Measurements from ENCODE around the gene DDX39A.

Gene DDX39A

DNA sequence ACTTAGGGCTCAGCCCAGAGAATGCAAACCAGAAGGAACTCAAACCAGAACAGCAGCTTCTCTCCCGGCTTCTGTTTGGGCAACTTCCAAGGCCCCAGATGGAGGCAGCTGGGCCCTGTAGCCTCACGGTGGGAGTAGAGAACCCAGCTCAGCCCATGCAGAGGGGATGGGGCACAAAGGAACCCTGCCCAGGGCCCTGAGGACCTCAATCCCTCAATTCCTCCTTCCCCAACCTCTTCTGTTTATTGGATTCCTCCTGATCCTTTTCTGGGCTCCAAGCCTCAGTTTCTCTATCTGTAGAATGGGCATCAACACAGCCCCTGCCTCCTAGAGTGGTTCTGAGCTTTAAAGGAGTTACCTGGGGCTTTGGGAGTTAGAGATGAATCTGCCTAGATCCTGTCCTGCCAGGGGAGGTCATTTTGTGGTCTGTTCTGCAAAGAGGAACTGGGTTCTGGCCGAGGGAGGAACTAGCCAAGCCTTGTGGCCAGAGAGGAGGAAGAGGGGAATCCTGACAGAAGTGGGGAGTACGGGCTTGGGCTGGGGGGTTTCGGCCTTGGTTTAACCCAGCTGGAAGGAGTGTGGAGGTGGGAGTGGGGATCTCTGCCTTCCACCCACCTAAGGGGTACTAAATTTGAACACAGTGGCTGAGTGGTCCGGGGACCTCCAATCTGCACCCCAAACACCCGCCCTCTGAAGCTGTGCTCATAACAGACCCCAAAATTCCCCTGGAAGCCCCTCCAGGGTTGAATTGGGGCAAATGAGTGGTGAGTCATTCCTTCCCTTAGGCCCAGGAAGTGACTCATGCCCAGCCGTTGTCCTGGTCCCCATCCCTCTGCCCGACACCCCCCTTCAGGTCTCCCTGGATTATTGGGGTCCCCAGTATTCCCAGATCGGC is 35.2 kb downstream of the DDX39A start:
- H3K4me1 ChIP-seq (ENCODE audit: control insufficient read depth in 1 of 2, insufficient read depth in 1 of 2, low read depth in 1 of 2, low read length in 1 of 2): peaks cover 41 to 65% of the 10 kb centered on the region in 2 experiments
- H3K27ac ChIP-seq: peak overlapping the region; percentile 94
- H3K4me3 ChIP-seq (ENCODE audit: low read depth in 1 of 2, low read length in 1 of 2): peak overlapping the region; percentile 86 to 91
- H3K27me3 ChIP-seq: no peaks in the 10 kb centered on the region
- H3K9me3 ChIP-seq: no peaks in the 10 kb centered on the region
- H3K36me3 ChIP-seq: peaks cover 32% of the 10 kb centered on the region
- TF ChIP-seq, protein P1, sequence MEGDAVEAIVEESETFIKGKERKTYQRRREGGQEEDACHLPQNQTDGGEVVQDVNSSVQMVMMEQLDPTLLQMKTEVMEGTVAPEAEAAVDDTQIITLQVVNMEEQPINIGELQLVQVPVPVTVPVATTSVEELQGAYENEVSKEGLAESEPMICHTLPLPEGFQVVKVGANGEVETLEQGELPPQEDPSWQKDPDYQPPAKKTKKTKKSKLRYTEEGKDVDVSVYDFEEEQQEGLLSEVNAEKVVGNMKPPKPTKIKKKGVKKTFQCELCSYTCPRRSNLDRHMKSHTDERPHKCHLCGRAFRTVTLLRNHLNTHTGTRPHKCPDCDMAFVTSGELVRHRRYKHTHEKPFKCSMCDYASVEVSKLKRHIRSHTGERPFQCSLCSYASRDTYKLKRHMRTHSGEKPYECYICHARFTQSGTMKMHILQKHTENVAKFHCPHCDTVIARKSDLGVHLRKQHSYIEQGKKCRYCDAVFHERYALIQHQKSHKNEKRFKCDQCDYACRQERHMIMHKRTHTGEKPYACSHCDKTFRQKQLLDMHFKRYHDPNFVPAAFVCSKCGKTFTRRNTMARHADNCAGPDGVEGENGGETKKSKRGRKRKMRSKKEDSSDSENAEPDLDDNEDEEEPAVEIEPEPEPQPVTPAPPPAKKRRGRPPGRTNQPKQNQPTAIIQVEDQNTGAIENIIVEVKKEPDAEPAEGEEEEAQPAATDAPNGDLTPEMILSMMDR (IDR thresholded peaks at IDR 0.05): peak; percentile 37

DNA sequence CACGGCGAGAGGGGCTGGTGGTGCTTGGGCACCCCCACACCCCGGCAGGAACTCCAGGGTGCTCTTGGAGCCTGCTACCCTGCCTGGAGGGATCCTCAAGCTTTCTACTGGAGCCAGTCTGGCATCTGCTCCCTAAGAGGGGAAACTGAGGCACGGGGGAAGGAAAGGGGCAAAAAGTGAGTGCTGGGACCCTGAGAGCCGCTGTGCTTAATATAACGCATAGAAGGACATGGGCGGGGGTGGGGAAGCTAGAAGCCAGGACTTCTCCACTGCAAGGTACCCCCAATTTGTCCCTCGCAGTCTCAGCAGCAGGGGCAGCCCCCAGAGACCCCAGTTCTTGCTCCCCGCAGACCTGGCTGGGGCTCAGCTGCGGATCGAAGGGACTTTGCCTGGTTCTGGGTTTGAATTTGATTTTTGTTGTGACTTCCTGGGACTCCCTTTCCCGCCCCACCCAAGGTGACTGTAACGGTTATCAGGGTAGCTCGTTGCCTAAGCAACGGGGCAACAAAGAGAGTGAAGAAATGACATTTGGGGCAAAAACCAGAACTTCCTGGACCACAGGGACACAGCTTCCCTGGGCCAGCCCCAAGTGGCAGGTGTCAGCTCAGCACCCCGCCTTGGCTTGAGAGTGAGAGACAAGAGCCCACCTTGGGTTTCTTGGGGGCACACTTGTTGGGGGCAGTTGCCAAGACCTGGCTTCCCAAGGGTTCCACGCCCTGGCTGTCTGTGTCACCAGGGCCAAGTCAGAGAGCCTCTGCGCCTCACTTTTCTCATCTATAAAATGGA is 37.3 kb downstream of the DDX39A start:
- Histone ChIP-seq H3K36me3 (peaks cover 14% of the 10 kb centered on the region), H3K27ac (peak overlapping the region; percentile 94), H3K27me3 (no peaks in the 10 kb centered on the region), H3K4me3 (ENCODE audit: low read depth in 1 of 2, low read length in 1 of 2) (peak overlapping the region; percentile 86 to 91), H3K9me3 (no peaks in the 10 kb centered on the region), H3K4me1 (ENCODE audit: control insufficient read depth in 1 of 2, insufficient read depth in 1 of 2, low read depth in 1 of 2, low read length in 1 of 2) (peaks cover 23 to 56% of the 10 kb centered on the region in 2 experiments)
- TF ChIP-seq, protein P1 (IDR thresholded peaks at IDR 0.05): peak; percentile 80

DNA sequence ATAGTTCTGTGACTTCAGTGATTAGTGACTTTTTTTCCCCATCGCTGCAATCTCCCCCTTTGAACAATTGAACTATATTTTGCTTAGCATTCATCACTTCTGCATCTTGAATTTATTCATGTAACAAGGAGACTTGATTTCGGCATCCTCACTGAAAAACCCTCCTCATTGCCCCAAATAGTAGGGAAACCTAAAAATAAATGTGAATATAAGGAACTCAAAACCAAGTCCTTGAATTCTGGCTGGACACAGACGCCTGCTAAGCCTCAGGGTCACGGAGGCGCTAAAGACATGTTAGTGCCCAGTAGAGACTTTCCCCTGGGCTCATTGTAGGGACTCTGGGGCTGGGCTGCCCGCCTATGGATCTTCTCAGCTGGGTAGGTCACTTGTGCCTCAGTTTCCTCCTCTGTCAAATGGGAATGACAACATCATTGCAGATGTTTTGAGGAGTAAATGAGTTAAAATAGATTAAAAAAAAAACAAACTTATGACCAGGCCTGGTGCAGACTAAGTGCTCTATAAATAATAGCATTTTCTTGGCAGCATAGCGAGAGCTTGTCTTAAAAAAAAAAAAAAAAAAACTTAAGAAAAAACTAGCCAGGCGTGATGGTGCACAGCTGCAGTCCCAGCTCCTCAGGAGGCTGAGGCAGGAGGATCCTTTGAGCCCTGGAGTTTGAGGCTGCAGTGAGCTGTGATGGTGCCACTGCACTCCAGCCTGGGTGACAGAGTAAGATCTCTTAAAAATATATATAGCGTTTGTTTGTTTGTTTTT is 39.7 kb downstream of the DDX39A start:
- Histone ChIP-seq H3K9me3 (no peaks in the 10 kb centered on the region), H3K4me1 (ENCODE audit: control insufficient read depth in 1 of 2, insufficient read depth in 1 of 2, low read depth in 1 of 2, low read length in 1 of 2) (peaks cover 31 to 58% of the 10 kb centered on the region in 2 experiments), H3K27me3 (no peaks in the 10 kb centered on the region), H3K36me3 (peaks cover 10% of the 10 kb centered on the region), H3K27ac (peak overlapping the region; percentile 94), H3K4me3 (ENCODE audit: low read depth in 1 of 2, low read length in 1 of 2) (no peak overlapping the region)
- TF ChIP-seq, protein P1 (IDR thresholded peaks at IDR 0.05): no peak

DNA sequence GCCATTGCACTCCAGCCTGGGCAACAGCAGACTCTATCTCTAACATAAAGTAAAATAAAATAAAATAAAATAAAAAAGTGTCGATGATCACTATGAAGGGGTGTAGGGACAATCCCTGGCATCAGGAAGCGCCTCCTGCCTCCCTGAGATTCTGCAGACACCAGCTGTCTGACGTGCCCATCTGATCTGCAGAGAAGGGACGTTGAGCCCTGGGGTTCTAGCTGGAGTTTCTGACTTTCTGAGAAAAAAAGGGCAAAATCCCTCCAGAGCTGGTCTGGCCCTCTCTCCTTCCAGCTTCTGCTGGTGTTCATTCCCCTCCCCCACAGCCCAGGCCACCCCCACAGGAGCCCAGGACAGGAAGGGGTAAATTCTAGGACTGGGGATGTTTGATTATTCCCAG is 40.3 kb downstream of the DDX39A start:
- Histone ChIP-seq H3K4me3 (ENCODE audit: low read depth in 1 of 2, low read length in 1 of 2) (no peak overlapping the region), H3K27me3 (no peaks in the 10 kb centered on the region), H3K36me3 (peaks cover 10% of the 10 kb centered on the region), H3K4me1 (ENCODE audit: control insufficient read depth in 1 of 2, insufficient read depth in 1 of 2, low read depth in 1 of 2, low read length in 1 of 2) (peaks cover 36 to 57% of the 10 kb centered on the region in 2 experiments), H3K27ac (no peak overlapping the region), H3K9me3 (no peaks in the 10 kb centered on the region)
- TF ChIP-seq, protein P1 (IDR thresholded peaks at IDR 0.05): no peak

DNA sequence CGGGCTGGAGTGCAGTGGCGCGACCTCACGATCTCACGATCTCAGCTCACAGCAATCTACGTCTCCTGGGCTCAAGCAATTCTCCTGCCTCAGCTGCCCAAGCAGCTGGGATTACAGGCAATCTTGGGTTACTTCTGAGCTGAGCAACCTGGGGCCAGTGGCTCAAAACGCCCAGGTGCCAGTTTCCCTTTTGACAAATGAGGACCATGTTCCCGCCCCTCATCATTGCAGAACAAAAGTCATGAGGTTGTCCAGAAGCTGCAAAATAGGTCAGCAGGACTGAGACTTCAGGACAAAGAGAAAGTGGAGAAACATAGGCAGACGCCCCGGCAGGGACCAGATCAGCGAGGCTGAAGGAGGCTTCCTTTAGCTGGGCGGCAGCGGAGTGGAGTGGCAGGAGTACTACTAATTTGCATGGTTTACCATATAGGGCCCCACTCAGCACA is 41.2 kb downstream of the DDX39A start:
- no peak overlapping the region for H3K4me3 ChIP-seq (ENCODE audit: low read depth in 1 of 2, low read length in 1 of 2)
- peaks cover 46 to 60% of the 10 kb centered on the region in 2 experiments for H3K4me1 ChIP-seq (ENCODE audit: control insufficient read depth in 1 of 2, insufficient read depth in 1 of 2, low read depth in 1 of 2, low read length in 1 of 2)
- peaks cover under 1% of the 10 kb centered on the region for H3K36me3 ChIP-seq
- H3K27me3 ChIP-seq: no peaks in the 10 kb centered on the region
- no peak overlapping the region for H3K27ac ChIP-seq
- no peaks in the 10 kb centered on the region for H3K9me3 ChIP-seq
- TF ChIP-seq, protein P1 (IDR thresholded peaks at IDR 0.05): no peak
